Common myeloid progenitor, CD34-positive (primary cell): ENCODE data around the gene PPIG.
A peak's percentile ranks its signal among the peaks of the same experiment; 100 is the strongest.
"Not testable (repeated sequence)": the region's sequence is repeated elsewhere in the genome, so short reads cannot be mapped to it uniquely, and the experiment has no call there.

Experiments used
- CTCF ChIA-PET: fragments of 350-600 bp; sonication (Branson Sonifier 250); formaldehyde crosslinking; loops from one replicate; lab custom pipeline; 2021; ENCODE audit warnings: antibody characterized with exemption; lab: Charles Lee
- POLR2A ChIA-PET: fragments of 350-600 bp; sonication (Branson Sonifier 250); formaldehyde crosslinking; loops from one replicate; lab custom pipeline; 2021; ENCODE audit warnings: antibody characterized with exemption; lab: Charles Lee
- DNase-seq, 3 donors: peaks; one replicate each; pipeline versions ENCODE4 v3.0.0 to v3.0.0-alpha.2; 2013
- H3K27ac ChIP-seq, 2 experiments: 1 replicate in 1 of 2; 2 replicates in 1 of 2; pipeline ENCODE4 v1.7.0; 2013; ENCODE audit warnings: inconsistent platforms in 2 of 2, low read length in 2 of 2, mild to moderate bottlenecking in 2 of 2, low read depth in 1 of 2, moderate library complexity in 1 of 2; ENCODE audit not compliant: severe bottlenecking in 2 of 2, insufficient read depth in 1 of 2, poor library complexity in 1 of 2
- H3K27me3 ChIP-seq, 5 experiments: replicated peaks in 2 of 5; 1 replicate in 3 of 5; 2 replicates in 2 of 5; pipeline versions ENCODE4 v1.6.1 to v1.7.0; 2013; ENCODE audit warnings: low read length in 4 of 5, mild to moderate bottlenecking in 2 of 5, moderate library complexity in 2 of 5, inconsistent platforms in 1 of 5; ENCODE audit not compliant: insufficient read depth in 5 of 5, control insufficient read depth in 4 of 5
- H3K36me3 ChIP-seq, 4 experiments: 1 replicate in 2 of 4; 2 replicates in 2 of 4; pipeline versions ENCODE4 v1.6.1 to v1.7.0; 2013; ENCODE audit warnings: low read length in 3 of 4, control low read depth in 1 of 4, mild to moderate bottlenecking in 1 of 4; ENCODE audit not compliant: control insufficient read depth in 4 of 4, insufficient read depth in 4 of 4
- H3K4me1 ChIP-seq, 4 experiments: 1 replicate in 3 of 4; 2 replicates in 1 of 4; pipeline versions ENCODE4 v1.6.1 to v1.7.1; 2013; ENCODE audit warnings: low read length in 3 of 4, mild to moderate bottlenecking in 3 of 4, control low read depth in 1 of 4, inconsistent platforms in 1 of 4, moderate library complexity in 1 of 4; ENCODE audit not compliant: control insufficient read depth in 4 of 4, insufficient read depth in 4 of 4; ENCODE audit errors: control extremely low read depth in 1 of 4
- H3K4me3 ChIP-seq, 7 experiments: 1 replicate in 4 of 7; 2 replicates in 3 of 7; pipeline versions ENCODE4 v1.5.1 to v1.7.0; 2013; ENCODE audit warnings: mild to moderate bottlenecking in 7 of 7, low read length in 6 of 7, moderate library complexity in 6 of 7, inconsistent platforms in 2 of 7, low read depth in 2 of 7, control low read depth in 1 of 7; ENCODE audit not compliant: insufficient read depth in 4 of 7, control insufficient read depth in 1 of 7; ENCODE audit errors: extremely low read depth in 1 of 7
- H3K9me3 ChIP-seq, 5 experiments: 1 replicate in 4 of 5; 2 replicates in 1 of 5; pipeline versions ENCODE4 v1.6.1 to v1.7.1; 2013; ENCODE audit warnings: low read length in 4 of 5, mild to moderate bottlenecking in 2 of 5, inconsistent platforms in 1 of 5, low read depth in 1 of 5, moderate library complexity in 1 of 5; ENCODE audit not compliant: control insufficient read depth in 4 of 5, insufficient read depth in 2 of 5; ENCODE audit errors: control extremely low read depth in 1 of 5
- WGBS: methylation state at CpG from one replicate; pipeline ENCODE4 v1.1.5; 2013; ENCODE audit not compliant: insufficient coverage; 5-methylcytosine and 5-hydroxymethylcytosine counted together

The PPIG gene

DNA sequence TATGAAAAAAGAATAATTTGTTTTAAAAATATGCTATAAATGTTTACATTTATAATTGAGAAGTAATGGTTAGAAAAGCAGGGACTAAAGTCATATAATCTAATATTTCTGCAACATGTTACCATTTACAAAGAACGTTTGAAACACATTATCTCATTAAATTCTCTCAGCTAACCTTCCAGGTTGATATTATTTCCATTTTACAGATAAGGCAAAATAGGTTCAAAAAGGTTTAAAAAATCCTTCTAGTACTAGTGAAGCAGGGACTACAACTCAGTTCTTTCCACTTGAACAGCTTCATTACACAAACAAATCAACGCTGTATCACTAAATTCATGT lies 11.4 kb upstream of the PPIG start:
- H3K27ac ChIP-seq = peak overlapping the region; percentile 70 to 88
- ChIA-PET CTCF (interaction anchor here (1.4 to 2.4 kb wide), 5 partner anchors 10 to 44 kb away, joined by 3 to 12 read pairs (median 6); no protein-coding TSS in a partner anchor), POLR2A (interaction anchor here (0.5 to 0.6 kb wide), 2 partner anchors 66 to 178 kb away, joined by 3 to 4 read pairs; no protein-coding TSS in a partner anchor)
- WGBS = 20% methylated on average over 1 of the region's 2 CpGs
- no peaks in the 10 kb centered on the region for H3K9me3 ChIP-seq
- H3K4me3 ChIP-seq = peak overlapping the region in 6 of 7 experiments; percentile 87 to 100 (median 96)
- no peaks in the 10 kb centered on the region for H3K27me3 ChIP-seq
- no peak for DNase-seq
- peaks cover 0 to 17% (median under 1%) of the 10 kb centered on the region in 4 experiments for H3K36me3 ChIP-seq
- peaks cover 5 to 12% (median 9%) of the 10 kb centered on the region in 4 experiments for H3K4me1 ChIP-seq

DNA sequence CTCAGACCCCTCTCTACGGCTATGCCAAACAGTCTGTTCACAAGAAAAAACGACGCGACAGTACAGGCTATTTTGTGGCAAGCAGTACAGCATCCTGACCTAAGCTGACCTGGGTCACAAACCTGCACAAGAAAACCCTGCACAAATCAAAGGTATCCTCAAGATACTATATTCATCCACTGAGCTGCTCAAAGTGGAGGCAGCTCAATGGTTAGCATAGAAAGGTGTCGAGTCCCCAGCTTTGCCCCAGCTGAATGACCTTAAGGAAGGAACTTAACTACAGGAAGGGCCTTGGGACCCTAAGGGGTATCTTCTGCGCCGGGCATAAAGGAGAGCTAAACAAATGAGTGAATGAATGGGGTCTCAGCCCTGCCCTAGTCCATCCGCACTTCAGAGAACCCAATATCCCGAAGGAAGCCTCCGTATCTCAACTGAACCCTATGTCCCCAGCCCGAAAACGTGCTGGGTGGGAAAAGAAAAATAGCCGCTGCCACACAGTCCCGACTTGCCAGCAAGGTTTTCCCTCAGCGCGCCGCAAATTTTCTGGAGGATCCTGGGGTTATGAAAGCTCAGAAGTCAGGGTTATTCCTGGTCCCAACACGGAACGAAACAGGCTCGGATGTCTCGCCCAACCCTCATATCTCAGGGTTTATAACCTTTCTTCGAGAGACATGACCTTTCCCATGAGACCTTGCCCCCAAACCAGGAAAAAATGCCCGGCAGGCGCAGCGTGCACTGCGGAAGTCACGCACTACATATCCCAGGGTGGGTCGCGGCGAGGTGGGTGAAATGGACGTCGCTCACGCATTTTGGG lies 10.8 kb upstream of the PPIG start, which contains the start of gene FASTKD1:
Gene FASTKD1, minus strand, starts transcription at position 706 of the 814 bp plus-strand sequence. CDS start 1,836 bp downstream, outside the sequence.
- Histone ChIP-seq H3K4me1 (peaks cover 5 to 12% (median 9%) of the 10 kb centered on the region in 4 experiments), H3K27ac (peak within 1 kb of the TSS; percentile 70 to 88), H3K27me3 (no peaks in the 10 kb centered on the region), H3K4me3 (peak within 1 kb of the TSS; percentile 68 to 100 (median 94)), H3K9me3 (no peaks in the 10 kb centered on the region), H3K36me3 (peaks cover 0 to 13% (median under 1%) of the 10 kb centered on the region in 4 experiments)
- ChIA-PET CTCF (interaction anchor here (1.4 to 2.4 kb wide), 4 partner anchors 9 to 45 kb away, joined by 3 to 12 read pairs (median 5); no protein-coding TSS in a partner anchor), POLR2A (no interaction called here)
- WGBS = under 1% methylated on average over 27 of the region's 33 CpGs
- DNase-seq = peak; percentile 91 to 93 (median 91)

DNA sequence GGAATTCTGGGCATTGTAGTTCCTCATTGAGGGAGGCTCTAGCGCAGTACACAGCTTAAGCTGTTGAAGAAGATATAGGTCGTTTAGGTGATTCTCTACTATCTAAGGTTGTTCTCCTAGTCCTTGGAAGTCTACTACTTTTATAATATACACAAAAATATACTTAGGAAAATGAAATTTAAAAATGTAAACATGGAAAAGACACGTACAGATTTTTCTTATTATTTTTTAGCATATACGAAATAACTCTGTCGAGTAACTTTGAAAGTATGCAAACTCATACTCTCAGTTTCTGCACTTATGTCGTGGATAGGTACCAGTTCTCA lies 10.2 kb upstream of the PPIG start:
- CTCF ChIA-PET = interaction anchor here (1.4 to 2.4 kb wide), 4 partner anchors 9 to 45 kb away, joined by 3 to 12 read pairs (median 5); no protein-coding TSS in a partner anchor

DNA sequence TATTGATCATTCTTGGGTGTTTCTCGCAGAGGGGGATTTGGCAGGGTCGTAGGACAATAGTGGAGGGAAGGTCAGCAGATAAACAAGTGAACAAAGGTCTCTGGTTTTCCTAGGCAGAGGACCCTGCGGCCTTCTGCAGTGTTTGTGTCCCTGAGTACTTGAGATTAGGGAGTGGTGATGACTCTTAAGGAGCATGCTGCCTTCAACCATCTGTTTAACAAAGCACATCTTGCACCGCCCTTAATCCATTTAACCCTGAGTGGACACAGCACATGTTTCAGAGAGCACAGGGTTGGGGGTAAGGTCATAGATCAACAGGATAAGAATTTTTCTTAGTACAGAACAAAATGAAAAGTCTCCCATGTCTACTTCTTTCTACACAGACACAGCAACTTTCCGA lies 9.6 kb upstream of the PPIG start:
- H3K36me3 ChIP-seq, H3K4me3 ChIP-seq, H3K9me3 ChIP-seq, DNase-seq, H3K27me3 ChIP-seq, POLR2A ChIA-PET, CTCF ChIA-PET, H3K27ac ChIP-seq: not testable (repeated sequence)
- no CpG with 5 or more reads among the region's 5 CpGs for WGBS
- H3K4me1 ChIP-seq = peaks cover 5 to 12% (median 9%) of the 10 kb centered on the region in 4 experiments

More for the DNA sequence above, 10.2 kb upstream of the PPIG start:
- 57% methylated on average over 2 of the region's 6 CpGs for WGBS
- peak overlapping the region in 1 of 2 experiments; percentile 88 for H3K27ac ChIP-seq
- no peaks in the 10 kb centered on the region for H3K27me3 ChIP-seq
- H3K36me3 ChIP-seq = peaks cover 0 to 12% (median under 1%) of the 10 kb centered on the region in 4 experiments
- POLR2A ChIA-PET = no interaction called here
- H3K9me3 ChIP-seq = no peaks in the 10 kb centered on the region
- no peak for DNase-seq
- peaks cover 5 to 12% (median 9%) of the 10 kb centered on the region in 4 experiments for H3K4me1 ChIP-seq
- H3K4me3 ChIP-seq = peak overlapping the region; percentile 68 to 100 (median 94)

DNA sequence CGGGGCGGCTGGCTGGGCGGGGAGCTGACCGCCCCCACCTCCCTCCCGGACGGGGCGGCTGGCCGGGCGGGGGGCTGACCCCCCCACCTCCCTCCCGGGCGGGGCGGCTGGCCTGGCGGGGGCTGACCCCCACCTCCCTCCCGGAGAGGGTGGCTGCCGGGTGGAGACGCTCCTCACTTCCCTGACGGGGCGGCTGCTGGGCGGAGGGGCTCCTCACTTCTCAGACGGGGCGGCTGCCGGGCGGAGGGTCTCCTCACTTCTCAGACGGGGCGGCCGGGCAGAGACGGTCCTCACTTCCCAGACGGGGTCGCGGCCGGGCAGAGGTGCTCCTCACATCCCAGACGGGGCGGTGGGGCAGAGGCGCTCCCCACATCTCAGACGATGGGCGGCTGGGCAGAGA lies 8.9 kb upstream of the PPIG start:
- 93% methylated on average over 20 of the region's 36 CpGs for WGBS
- H3K27ac ChIP-seq, POLR2A ChIA-PET, CTCF ChIA-PET, H3K36me3 ChIP-seq, H3K4me3 ChIP-seq, DNase-seq, H3K9me3 ChIP-seq, H3K27me3 ChIP-seq: not testable (repeated sequence)
- peaks cover 5 to 12% (median 9%) of the 10 kb centered on the region in 4 experiments for H3K4me1 ChIP-seq

DNA sequence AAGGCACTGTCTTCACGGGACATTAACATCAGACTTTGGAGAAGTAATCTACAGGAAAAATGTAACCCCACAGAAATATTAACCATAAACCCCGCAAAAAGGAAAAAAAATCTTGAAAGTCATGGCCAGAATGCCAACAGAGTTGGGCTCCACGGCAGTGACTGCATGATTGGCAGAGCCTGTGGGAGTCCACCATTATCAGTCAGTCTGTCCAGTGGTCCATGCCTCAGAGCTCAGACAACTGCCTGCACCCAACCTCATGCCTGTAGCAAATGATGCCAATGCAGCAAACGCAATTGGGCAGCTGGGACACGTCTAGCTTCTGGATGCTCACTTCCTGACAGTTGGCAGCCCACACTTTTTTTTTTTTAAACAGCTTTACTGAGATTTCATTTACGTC lies 5.1 kb upstream of the PPIG start:
- ChIA-PET POLR2A (no interaction called here), CTCF (no interaction called here)
- no peaks in the 10 kb centered on the region for H3K4me1 ChIP-seq
- H3K36me3 ChIP-seq = no peaks in the 10 kb centered on the region
- no peak overlapping the region for H3K4me3 ChIP-seq
- H3K27ac ChIP-seq = no peak overlapping the region
- DNase-seq = no peak
- peaks cover 0 to 2% (median 0%) of the 10 kb centered on the region in 5 experiments for H3K9me3 ChIP-seq
- WGBS = 90% methylated on average over 2 of the region's 6 CpGs
- no peaks in the 10 kb centered on the region for H3K27me3 ChIP-seq
